HG03521 (cell line): ENCODE measurements around the gene GLB1L2.
"Not testable (repeated sequence)": the region's sequence is repeated elsewhere in the genome, so short reads cannot be mapped to it uniquely, and the experiment has no call there.

Experiments used
- ATAC-seq: cut with Tn5 transposase; IDR thresholded peaks from one replicate; pipeline ENCODE4 v1.9.1; 2021; ENCODE audit warnings: mild to moderate bottlenecking, moderate library complexity; ENCODE audit not compliant: unreplicated experiment

The GLB1L2 gene

GRCh38 chr11:134321373-134321772 is 10.4 kb upstream of the GLB1L2 start:
- not testable (repeated sequence) for ATAC-seq

DNA sequence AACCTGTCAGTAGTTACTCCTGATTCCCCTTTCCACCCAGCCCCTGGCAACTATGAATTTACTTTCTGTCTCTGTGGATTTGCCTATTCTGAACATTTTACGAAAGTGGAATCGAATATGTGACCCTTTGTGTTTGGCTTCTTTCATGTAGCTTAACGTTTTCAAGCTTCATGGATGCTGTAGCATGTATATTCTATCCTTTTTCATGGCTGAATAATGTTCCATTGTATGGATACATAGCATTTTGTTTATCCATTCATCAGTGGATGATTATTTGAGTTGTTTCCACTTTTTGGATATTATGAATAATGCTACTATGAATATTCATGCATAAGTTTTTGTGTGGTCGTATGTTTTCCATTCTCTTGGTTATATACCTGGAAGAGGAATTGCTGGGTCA is 9.2 kb upstream of the GLB1L2 start:
- no peak for ATAC-seq

- ATAC-seq = no peak
Observed at GRCh38 chr11:134328433-134328832, 3.4 kb upstream of the GLB1L2 start.

- no peak for ATAC-seq
Observed at GRCh38 chr11:134330611-134331353, 1.0 kb upstream of the GLB1L2 start.

DNA sequence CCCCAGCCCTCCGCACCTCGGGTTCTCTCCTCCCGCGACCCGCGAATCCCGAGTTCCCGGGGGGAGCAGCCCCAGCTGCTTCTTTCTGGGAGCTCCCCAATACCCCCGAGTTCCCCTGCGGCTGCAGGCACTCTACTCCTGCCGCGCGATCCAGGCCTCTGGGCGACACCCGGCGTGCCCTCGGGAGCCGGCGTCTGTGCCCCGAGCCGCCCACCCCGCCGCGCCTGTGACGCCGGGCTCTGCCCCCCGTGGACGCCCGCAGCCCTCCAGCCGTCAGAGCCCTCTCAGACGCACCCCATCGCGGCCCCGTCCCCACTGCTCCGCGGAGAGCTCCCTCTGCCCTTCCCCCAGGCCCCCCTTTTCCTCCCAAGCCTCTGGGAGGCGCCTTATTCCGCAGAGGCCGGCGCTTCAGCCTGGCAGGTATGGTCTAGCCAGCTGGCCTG is 422 bp downstream of the GLB1L2 start:
- ATAC-seq = peak; percentile 21

DNA sequence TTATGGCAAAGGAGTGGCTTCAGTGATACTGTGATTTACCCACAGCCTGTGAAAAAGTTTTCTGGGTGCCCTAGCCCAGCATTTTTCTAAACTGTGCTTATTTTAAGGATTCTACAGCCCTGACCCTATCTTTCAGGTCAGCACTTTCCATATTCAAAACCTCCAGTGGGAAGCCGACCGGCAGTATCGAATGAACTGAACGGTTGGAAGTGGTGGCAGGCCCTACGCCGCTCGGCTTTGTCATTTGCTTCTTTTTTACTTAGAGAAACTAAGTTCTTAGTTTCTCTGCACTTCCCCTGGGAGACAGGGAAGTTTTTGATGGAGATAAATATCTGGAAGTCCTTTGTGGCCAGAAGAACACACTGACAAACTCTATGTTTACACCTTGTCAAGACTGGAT is 994 bp downstream of the GLB1L2 start:
- ATAC-seq = no peak

DNA sequence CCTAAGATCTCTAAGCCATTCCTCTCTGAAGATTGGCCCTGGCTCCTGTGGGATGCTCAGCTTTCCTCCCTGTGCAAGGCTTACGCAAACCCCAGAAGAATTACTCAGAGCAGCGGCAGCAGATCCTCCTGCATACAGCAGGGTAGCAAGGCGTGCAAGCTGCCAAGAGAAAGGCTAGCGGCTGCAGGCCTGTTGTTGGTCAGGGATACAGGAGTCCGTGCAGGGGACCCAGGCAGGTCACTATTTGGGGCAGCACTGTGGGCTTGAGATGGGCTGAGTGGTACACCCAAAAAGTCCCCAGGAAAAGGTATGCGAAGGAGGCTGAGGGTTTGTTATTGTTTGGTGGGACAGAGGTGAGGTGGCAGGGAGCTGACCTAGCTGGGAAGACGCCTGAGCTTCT is 1.5 kb downstream of the GLB1L2 start:
- no peak for ATAC-seq

DNA sequence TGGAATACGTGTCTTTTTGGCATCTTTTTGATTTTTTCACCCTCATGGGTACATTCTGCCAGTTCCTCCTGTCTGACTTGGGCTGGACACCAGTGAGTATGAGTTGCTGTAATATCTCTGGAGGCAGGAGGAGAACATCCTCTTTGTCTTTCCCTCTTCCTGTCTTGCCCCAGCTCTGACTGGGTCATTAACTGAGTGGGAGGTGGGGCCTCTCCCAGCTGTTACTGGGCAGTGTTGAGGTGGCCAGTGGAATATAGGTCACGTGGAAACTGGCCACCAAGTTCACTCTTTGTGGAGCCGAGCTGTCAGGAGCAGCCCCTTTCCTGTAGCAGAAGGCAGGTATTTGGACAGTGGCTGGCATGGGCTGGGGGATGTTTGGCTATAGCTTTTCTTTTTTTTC is 2.2 kb downstream of the GLB1L2 start:
- no peak for ATAC-seq

- ATAC-seq = no peak
Observed at GRCh38 chr11:134334796-134335571, 3.2 kb downstream of the GLB1L2 start.

DNA sequence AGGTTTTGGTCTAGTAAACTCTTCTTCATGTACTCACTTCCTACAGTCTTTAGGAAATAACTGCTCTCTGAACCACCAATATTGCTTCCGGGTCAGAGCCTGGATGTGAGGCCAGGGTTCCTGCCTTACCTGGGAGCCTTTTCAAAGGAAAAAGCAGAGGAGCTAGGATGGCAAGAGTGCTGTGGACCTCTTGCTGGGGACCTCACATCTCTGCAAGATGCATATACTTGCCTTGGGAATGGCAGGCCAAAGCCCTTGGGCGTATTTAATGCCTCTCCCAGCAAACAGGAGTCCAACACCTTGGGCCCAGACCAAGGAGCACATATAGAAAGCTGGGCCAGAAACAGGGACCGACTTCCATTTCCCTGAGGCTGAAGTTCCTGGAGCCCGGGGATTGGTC is 5.3 kb downstream of the GLB1L2 start:
- ATAC-seq = no peak

DNA sequence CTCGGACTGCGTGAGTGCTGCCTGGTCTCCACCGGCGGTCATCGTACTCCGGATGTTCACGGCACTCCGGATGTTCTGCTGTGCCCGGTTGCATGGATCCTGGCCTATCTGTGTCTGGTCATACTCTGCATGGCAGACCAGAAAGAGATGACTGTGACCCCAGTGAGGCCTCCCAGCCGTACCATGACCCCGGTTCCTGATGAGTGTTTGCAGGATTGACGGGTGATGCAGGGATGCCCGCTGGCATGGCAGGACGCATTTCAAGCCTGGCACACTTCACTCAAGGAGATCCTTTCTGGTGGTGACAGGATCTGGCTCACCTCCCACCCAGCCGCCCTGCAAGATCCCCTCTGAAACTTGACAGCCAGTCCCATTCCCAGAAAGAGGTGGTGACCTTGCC is 6.3 kb downstream of the GLB1L2 start:
- ATAC-seq = no peak

- no peak for ATAC-seq
Observed at GRCh38 chr11:134338654-134339053, 6.9 kb downstream of the GLB1L2 start.

- ATAC-seq = no peak
Observed at GRCh38 chr11:134339756-134340155, 8.0 kb downstream of the GLB1L2 start.

GRCh38 chr11:134340354-134340964 is 8.7 kb downstream of the GLB1L2 start:
- ATAC-seq = no peak

- ATAC-seq = no peak
Observed at GRCh38 chr11:134341805-134342571, 10.2 kb downstream of the GLB1L2 start.

- ATAC-seq = no peak
Observed at GRCh38 chr11:134342572-134343340, 11.0 kb downstream of the GLB1L2 start.

DNA sequence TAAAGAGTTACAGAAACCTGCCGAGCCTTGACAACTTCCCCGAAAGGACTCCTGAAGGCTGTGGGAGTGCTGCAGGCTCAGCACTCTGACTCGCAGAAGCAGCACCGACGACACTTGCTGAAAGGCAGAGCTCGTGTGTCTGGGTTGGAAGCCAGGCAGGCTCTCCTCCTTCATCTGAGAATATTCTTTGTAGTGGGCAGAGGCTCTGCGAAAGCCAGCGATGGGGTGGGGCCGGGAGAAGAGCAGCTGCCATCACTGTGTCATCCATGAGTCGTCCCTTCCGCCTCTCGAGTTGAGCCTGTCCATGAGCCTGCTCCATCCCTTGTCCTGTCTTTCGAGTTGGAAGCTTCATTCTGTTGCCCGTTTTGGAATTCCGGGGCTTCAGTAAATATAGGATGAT is 11.9 kb downstream of the GLB1L2 start:
- ATAC-seq = no peak

- ATAC-seq = not testable (repeated sequence)
Observed at GRCh38 chr11:134344497-134345236, 12.9 kb downstream of the GLB1L2 start.

- no peak for ATAC-seq
Observed at GRCh38 chr11:134345237-134345550, 13.4 kb downstream of the GLB1L2 start.
